22Rv1 (cell line): ENCODE results near the gene BACH2.

Source experiments
- H3K27ac ChIP-seq: fragments of 450-650 bp; 2 replicates; pipeline ENCODE4 v1.5.1; 2017
- ZFX ChIP-seq: fragments of 450-650 bp; IDR thresholded peaks from 2 replicates; pipeline ENCODE4 v1.6.1; 2017; ENCODE audit warnings: antibody characterized with exemption, borderline replicate concordance
- TF ChIP-seq, protein P1 (sequence below): fragments of 450-650 bp; IDR thresholded peaks from 2 replicates; pipeline ENCODE4 v1.5.1; 2017; ENCODE audit warnings: mild to moderate bottlenecking

The BACH2 gene

DNA sequence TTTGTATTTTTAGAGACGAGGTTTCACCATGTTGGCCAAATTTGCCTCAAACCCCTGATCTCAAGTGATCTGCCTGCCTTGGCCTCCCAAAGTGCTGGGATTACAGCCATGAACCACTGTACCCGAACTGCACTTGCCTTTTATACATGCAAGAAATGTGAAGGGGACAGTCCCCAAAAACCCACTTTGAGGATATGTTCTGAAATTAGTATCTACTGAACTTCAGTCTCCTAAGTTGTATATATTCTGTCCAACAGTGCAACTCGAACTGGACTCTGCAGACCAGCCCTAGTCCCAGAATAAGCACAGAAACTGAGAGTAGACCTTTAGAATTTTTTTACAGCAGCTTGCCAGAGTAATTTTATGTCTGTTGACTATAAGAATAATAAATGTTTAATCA, 28.5 kb downstream of the BACH2 start:
- no peak for TF ChIP-seq ZFX
- TF ChIP-seq, protein P1, sequence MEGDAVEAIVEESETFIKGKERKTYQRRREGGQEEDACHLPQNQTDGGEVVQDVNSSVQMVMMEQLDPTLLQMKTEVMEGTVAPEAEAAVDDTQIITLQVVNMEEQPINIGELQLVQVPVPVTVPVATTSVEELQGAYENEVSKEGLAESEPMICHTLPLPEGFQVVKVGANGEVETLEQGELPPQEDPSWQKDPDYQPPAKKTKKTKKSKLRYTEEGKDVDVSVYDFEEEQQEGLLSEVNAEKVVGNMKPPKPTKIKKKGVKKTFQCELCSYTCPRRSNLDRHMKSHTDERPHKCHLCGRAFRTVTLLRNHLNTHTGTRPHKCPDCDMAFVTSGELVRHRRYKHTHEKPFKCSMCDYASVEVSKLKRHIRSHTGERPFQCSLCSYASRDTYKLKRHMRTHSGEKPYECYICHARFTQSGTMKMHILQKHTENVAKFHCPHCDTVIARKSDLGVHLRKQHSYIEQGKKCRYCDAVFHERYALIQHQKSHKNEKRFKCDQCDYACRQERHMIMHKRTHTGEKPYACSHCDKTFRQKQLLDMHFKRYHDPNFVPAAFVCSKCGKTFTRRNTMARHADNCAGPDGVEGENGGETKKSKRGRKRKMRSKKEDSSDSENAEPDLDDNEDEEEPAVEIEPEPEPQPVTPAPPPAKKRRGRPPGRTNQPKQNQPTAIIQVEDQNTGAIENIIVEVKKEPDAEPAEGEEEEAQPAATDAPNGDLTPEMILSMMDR, result no peak
- no peak overlapping the region for H3K27ac ChIP-seq

DNA sequence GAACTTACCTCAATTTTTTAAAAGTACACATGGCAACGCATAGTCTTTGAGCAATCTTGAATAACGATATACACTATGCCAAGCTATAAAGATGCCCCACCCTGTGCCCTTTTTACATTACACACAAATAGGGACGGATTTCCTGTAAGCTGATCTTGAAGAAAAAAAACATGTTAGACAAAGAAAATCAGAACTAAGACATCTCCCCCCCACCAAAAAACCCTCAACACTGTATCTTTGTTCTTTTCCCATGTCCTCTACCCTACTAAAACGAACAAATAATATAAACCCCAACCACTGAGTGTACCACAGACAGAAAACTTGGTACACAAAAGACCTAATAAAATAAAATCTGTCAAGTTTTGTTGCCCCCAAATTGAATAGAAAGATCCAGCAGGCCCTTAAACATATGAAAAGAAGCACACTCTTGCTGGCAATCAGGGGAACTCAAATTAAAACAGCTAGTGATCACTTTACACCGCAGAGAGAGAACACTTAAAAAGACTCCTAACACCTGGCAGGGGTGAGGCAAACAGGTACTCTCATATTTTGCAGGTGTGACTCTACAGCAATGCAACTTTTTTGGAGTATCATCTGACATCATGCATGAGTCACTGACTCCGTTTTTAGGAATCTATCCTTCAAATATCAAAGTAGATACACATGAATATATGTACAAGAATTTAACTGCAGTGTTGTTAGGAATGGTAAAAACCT, 29.6 kb downstream of the BACH2 start:
- no peak overlapping the region for H3K27ac ChIP-seq
- no peak for TF ChIP-seq ZFX
- TF ChIP-seq, protein P1, result no peak

DNA sequence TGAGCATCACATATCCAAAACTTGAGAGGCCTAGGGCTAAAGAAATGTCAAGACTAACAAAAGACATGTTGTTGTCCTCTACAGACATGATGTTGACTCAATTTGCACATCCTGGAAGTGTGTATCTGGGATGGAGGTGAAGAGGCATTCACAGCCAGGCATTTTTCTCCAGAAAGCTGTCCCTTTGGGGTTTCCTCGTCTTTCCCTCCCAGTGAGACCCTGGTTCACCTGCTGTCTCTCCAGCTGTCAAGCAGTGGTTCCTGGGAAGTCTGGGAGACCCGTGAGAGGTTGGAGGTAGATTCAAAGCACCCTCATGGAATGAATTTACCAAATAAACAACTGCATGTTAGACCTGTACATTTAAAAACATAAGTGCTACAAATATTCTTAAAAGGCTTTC, 32.1 kb downstream of the BACH2 start:
- no peak overlapping the region for H3K27ac ChIP-seq
- TF ChIP-seq, protein P1, result no peak

DNA sequence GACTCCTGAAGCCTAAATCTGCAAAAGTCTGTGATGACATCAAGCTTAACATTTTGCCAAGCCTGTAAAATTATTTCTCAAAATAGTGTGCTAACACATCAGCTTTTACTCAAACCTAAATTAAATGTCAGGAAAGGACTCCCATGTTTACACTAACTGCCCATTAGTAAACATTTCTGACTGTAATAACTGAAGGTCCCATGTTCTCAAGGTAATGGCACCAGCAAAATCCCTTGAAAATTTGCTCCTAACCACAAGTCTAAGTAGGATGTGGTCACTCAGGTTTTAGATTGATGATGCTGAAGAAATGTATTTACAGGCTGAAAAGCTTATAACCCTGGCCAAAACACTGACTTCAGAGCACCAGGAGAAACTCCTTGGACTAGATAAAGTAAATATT, 33.0 kb downstream of the BACH2 start:
- no peak overlapping the region for H3K27ac ChIP-seq
- TF ChIP-seq, protein P1, result no peak
- TF ChIP-seq ZFX, result no peak

DNA sequence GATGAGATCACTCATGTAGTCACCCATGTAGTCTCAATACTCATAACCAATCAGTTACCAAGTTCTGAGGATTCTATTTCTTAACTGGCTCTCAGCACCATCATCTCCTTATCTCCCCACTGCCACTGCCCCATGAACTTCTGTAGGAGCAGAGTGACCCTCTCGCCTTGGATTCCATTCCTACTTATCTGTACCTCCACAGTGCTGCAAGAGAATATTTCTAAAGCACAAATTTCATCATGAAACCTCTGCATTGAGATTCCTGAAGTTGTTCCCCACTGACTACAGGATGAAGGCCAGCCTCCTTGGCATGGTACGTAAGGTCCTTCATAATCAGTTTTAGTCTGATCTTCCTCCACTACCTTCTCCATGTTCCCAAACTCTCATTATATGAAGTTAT, 34.8 kb downstream of the BACH2 start:
- TF ChIP-seq, protein P1, result no peak
- TF ChIP-seq ZFX, result no peak
- H3K27ac ChIP-seq, result no peak overlapping the region

DNA sequence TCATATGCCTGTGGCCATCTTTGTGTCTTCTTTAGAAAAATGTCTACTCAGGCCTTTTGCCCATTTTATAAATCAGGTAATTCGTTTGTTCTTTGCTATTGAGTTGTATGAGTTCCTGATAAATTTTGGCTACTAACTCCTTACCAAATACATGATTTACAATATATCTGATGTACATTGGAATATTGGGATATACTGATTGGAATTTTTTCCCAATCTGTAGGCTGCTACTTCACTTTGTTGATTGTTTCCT, 39.2 kb downstream of the BACH2 start:
- no peak overlapping the region for H3K27ac ChIP-seq
- TF ChIP-seq, protein P1, result no peak
- TF ChIP-seq ZFX, result no peak

DNA sequence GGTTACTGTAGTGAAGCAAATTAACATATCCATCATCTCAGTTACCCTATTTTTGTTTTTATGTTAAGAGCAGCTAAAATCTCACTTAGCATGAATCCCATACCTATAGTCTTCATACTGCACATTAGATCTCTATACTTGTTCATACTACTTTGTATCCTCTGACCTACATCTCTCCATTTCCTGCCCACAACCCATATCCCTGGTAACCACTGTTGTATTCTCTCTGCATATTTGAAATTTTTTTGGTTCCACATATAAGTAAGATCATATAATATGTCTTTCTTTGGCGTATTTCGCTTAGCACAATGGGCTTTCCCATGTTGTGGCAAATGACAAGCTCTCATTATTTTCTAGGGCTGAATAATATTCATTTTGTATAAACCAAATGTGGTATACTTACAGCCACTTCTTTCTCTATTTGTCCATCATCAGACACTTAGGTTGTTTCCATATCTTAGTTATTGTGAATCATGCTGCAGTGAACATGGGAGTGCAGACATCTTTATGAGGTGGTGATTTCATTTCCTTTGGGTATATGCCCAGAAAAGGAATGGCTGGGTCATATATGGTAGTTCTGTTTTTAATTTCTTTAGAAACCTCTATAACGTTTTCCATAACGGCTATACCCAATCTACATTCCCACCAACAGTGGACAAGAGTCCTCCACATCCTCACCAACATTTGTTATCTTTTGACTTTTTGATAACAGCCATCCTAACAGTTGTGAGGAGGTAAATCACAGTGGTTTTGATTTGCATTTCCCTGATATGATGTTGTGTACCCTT, 39.8 kb downstream of the BACH2 start:
- TF ChIP-seq, protein P1, result no peak
- TF ChIP-seq ZFX, result no peak
- H3K27ac ChIP-seq, result no peak overlapping the region
